Ishikawa (cell line): ENCODE measurements around the gene SPATC1L.

Experiments used
- CEBPB ChIP-seq: IDR thresholded peaks from 2 replicates; pipeline ENCODE4 v1.6.1; 2012
- CREB1 ChIP-seq: IDR thresholded peaks from 2 replicates; pipeline ENCODE4 v1.6.1; 2012; ENCODE audit warnings: low read depth
- EGR1 ChIP-seq: IDR thresholded peaks from 2 replicates; pipeline ENCODE4 v1.6.1; 2012
- EP300 ChIP-seq: IDR thresholded peaks from 2 replicates; pipeline ENCODE4 v1.6.1; 2012; ENCODE audit warnings: borderline replicate concordance
- FOXM1 ChIP-seq: IDR thresholded peaks from 2 replicates; pipeline ENCODE4 v1.6.1; 2012; ENCODE audit warnings: low read depth, borderline replicate concordance
- NFIC ChIP-seq: IDR thresholded peaks from 2 replicates; pipeline ENCODE4 v1.6.1; 2012
- RAD21 ChIP-seq: IDR thresholded peaks from 2 replicates; pipeline ENCODE4 v1.6.1; 2012; ENCODE audit warnings: low read depth
- TAF1 ChIP-seq: IDR thresholded peaks from 2 replicates; pipeline ENCODE4 v1.6.1; 2012; ENCODE audit warnings: low read depth, mild to moderate bottlenecking
- TCF12 ChIP-seq: IDR thresholded peaks from 2 replicates; pipeline ENCODE4 v1.6.1; 2012; ENCODE audit warnings: low read depth
- TEAD4 ChIP-seq: IDR thresholded peaks from 2 replicates; pipeline ENCODE4 v1.6.1; 2012
- YY1 ChIP-seq: IDR thresholded peaks from 2 replicates; pipeline ENCODE4 v1.6.1; 2012; ENCODE audit warnings: low read depth
- ZBTB7A ChIP-seq: IDR thresholded peaks from 2 replicates; pipeline ENCODE4 v1.6.1; 2012; ENCODE audit warnings: low read depth
- TF ChIP-seq, protein P1 (sequence below): IDR thresholded peaks from 2 replicates; pipeline ENCODE4 v1.6.1; 2012
- TF ChIP-seq, protein P2 (sequence below): IDR thresholded peaks from 2 replicates; pipeline ENCODE4 v1.6.1; 2012; ENCODE audit warnings: low read depth, mild to moderate bottlenecking
- TF ChIP-seq, protein P3 (sequence below): IDR thresholded peaks from 2 replicates; pipeline ENCODE4 v1.6.1; 2012

Gene SPATC1L

DNA sequence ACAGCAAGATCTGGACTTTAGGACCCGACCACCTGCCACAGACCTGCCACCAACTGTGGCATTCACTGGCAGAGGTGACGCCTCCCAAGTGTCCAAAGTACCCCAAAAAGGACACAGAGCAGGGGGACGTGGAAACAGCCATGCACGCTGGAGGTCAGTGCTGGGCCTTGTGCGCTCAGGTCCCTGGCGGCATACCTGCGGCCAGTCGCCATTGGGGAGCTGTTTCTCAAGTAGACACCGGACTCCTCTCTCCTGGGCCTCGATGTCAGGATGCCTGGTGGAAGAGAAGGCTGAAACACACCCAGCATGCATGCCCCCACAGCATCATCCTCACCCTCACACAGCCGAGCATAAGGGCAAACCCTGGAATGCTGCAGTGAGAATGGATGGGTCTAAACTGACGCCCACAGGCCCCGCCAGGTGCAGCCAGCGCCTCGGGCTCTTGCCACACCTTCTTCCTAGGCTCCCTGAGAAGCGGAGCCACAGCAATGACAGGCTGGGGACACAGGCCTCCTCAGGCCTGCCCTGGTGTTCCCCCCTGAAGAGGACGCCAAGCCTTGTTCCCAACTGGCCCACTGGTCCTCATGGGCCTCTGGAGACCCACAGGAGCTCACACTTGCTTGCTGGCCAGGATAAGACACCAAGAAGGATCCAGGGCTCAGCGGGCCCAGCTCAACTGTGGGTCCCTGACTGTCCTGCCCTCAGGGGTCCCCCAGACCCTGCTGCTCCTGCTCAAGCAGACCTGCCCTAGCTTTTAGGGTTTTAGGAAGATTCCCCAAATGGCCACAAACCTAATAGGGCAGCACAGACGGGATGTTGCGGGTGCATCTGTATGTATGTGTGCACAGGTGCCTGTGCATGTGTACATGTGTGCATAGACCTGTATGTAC, 7.7 kb upstream of the SPATC1L start:
- TF ChIP-seq FOXM1 (no peak), YY1 (no peak), TAF1 (no peak), TCF12 (no peak), EP300 (no peak), RAD21 (no peak), CEBPB (no peak), EGR1 (no peak), ZBTB7A (no peak)
- TF ChIP-seq, protein P1, sequence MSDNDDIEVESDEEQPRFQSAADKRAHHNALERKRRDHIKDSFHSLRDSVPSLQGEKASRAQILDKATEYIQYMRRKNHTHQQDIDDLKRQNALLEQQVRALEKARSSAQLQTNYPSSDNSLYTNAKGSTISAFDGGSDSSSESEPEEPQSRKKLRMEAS = no peak
- TF ChIP-seq, protein P2, sequence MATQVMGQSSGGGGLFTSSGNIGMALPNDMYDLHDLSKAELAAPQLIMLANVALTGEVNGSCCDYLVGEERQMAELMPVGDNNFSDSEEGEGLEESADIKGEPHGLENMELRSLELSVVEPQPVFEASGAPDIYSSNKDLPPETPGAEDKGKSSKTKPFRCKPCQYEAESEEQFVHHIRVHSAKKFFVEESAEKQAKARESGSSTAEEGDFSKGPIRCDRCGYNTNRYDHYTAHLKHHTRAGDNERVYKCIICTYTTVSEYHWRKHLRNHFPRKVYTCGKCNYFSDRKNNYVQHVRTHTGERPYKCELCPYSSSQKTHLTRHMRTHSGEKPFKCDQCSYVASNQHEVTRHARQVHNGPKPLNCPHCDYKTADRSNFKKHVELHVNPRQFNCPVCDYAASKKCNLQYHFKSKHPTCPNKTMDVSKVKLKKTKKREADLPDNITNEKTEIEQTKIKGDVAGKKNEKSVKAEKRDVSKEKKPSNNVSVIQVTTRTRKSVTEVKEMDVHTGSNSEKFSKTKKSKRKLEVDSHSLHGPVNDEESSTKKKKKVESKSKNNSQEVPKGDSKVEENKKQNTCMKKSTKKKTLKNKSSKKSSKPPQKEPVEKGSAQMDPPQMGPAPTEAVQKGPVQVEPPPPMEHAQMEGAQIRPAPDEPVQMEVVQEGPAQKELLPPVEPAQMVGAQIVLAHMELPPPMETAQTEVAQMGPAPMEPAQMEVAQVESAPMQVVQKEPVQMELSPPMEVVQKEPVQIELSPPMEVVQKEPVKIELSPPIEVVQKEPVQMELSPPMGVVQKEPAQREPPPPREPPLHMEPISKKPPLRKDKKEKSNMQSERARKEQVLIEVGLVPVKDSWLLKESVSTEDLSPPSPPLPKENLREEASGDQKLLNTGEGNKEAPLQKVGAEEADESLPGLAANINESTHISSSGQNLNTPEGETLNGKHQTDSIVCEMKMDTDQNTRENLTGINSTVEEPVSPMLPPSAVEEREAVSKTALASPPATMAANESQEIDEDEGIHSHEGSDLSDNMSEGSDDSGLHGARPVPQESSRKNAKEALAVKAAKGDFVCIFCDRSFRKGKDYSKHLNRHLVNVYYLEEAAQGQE = no peak
- TF ChIP-seq, protein P3, sequence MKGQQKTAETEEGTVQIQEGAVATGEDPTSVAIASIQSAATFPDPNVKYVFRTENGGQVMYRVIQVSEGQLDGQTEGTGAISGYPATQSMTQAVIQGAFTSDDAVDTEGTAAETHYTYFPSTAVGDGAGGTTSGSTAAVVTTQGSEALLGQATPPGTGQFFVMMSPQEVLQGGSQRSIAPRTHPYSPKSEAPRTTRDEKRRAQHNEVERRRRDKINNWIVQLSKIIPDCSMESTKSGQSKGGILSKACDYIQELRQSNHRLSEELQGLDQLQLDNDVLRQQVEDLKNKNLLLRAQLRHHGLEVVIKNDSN = no peak

DNA sequence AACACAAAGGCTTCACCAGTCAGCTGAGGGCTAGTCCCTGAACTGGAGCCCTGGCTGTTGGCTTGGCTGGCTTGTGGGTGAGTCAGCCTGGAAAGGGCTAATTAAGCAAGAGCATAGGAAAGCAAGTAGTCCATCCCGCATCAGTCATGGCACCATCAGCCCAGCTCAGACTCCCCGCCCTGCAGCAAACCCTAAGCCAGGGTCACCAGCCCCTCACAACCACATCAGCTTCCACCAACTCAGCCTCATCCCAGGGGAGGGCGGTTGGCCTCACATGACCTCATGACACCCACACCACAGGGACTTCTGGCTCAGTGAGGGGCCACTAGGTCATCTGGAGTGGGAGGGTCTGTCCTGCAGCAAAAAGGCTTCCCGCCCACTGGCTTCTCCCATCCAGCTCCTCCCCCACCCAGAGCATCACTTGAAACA, 7.0 kb upstream of the SPATC1L start:
- no peak for TF ChIP-seq CREB1
- no peak for TF ChIP-seq RAD21
- TF ChIP-seq, protein P2 = no peak
- TF ChIP-seq FOXM1 = no peak
- TF ChIP-seq ZBTB7A = no peak
- TF ChIP-seq CEBPB = no peak
- TF ChIP-seq TEAD4 = no peak
- no peak for TF ChIP-seq TCF12
- no peak for TF ChIP-seq NFIC
- TF ChIP-seq, protein P3 = no peak
- TF ChIP-seq EP300 = no peak
- TF ChIP-seq YY1 = no peak

DNA sequence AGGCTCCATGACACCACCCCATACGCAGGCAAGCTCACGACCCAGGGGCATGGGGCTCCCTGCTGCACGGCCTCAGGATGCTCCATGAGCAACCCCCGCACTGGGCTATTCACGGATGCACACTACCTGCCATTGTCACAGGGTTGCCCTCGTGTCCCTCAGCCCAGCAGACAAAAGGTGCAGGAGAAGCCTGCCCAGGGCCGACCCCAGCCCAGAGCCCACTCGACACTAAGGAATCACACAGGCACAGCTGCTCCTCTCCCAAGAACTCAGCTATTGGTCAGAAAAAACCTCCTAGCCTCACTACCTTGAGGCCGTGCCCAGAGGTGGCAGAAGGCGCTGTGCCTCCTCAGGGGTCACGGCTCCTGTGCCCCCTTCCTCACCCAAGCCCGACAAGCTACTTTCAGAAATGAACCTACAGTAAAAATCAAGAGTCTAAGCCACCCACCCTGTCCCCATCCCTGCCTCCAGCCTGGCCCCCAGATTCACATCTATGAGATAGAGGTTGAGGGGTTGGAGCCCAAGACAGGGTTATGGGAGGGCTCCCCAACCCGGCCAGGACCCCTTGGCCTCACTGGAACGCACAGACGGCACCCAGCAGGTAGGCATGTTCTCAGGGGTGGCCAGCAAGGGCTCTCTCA, 6.4 kb upstream of the SPATC1L start:
- TF ChIP-seq FOXM1 = no peak
- no peak for TF ChIP-seq RAD21
- no peak for TF ChIP-seq EP300
- TF ChIP-seq, protein P1 = no peak
- no peak for TF ChIP-seq CREB1
- TF ChIP-seq NFIC = no peak
- no peak for TF ChIP-seq YY1
- TF ChIP-seq, protein P3 = no peak
- no peak for TF ChIP-seq EGR1
- TF ChIP-seq CEBPB = no peak
- TF ChIP-seq, protein P2 = no peak
- TF ChIP-seq ZBTB7A = no peak
- no peak for TF ChIP-seq TEAD4
- TF ChIP-seq TAF1 = no peak
- no peak for TF ChIP-seq TCF12
